Ectodermal cell (in vitro differentiated cells): Measurements from ENCODE around the gene FMN2.

ENCODE experiments used
- H3K27ac ChIP-seq: 2 replicates; pipeline ENCODE4 v1.7.0; 2013; ENCODE audit warnings: mild to moderate bottlenecking, low read depth, low read length; ENCODE audit not compliant: insufficient read depth, poor library complexity, severe bottlenecking
- H3K27me3 ChIP-seq: 2 replicates; pipeline ENCODE4 v1.7.0; 2013; ENCODE audit warnings: mild to moderate bottlenecking, low read length; ENCODE audit not compliant: insufficient read depth, control insufficient read depth, poor library complexity, severe bottlenecking
- H3K36me3 ChIP-seq: one replicate; pipeline ENCODE4 v1.7.0; 2013; ENCODE audit warnings: low read length; ENCODE audit not compliant: control insufficient read depth, insufficient read depth
- H3K4me1 ChIP-seq: one replicate; pipeline ENCODE4 v1.7.0; 2013; ENCODE audit warnings: low read length; ENCODE audit not compliant: control insufficient read depth, insufficient read depth
- H3K4me3 ChIP-seq: 2 replicates; pipeline ENCODE4 v1.7.0; 2013; ENCODE audit warnings: low read depth, low read length, control low read depth; ENCODE audit not compliant: insufficient read depth
- H3K9me3 ChIP-seq: 2 replicates; pipeline ENCODE4 v1.7.0; 2013; ENCODE audit warnings: mild to moderate bottlenecking, low read length, moderate library complexity; ENCODE audit not compliant: control insufficient read depth
- WGBS, 2 experiments: methylation state at CpG; one replicate each; pipeline ENCODE4 v1.1.7; 2013; ENCODE audit warnings: missing lambda C conversion rate in 2 of 2; 5-methylcytosine and 5-hydroxymethylcytosine counted together

The FMN2 gene

GRCh38 chr1:240109130-240109529, 17.4 kb downstream of the FMN2 start:
- no peak overlapping the region for H3K4me3 ChIP-seq
- H3K27me3 ChIP-seq = no peaks in the 10 kb centered on the region
- H3K9me3 ChIP-seq = no peaks in the 10 kb centered on the region
- peaks cover 1% of the 10 kb centered on the region for H3K4me1 ChIP-seq
- 93 to 94% methylated on average over 2 of the region's 2 CpGs for WGBS, 2 experiments
- H3K36me3 ChIP-seq = no peaks in the 10 kb centered on the region
- H3K27ac ChIP-seq = no peak overlapping the region

DNA sequence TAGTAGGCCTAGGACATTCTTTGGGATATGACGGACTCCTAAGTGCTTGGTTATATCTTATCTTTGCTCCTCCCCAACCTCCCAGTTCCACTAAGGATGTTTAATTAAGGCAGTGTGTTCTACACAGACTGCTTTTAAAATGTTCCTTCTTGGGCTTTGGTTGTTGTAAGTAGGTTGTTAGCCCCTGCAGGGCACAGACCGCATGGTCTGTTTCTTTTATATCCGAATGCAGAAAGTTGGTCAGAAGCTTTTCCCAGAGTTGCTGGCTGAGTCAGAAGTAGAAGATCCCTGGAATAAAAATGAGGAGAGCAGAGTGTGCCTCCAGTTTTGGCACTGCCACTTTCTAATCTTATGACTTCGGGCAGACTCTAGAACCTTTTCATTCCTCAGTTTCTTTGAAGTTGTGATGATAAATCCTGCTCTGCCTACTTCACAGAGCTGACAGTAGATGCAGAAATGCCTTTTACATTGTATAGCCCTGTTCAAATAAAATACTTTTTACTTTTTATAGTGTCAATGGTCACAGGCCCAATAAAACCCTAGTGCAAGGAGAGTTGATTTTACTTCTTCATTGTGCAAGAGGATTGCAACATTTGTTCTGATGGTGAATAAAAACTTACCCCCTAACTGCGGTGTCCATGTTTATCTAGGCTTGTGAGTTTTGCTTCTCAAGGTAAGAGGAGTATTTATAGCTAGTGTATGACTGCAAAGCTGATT, 18.4 kb downstream of the FMN2 start:
- Histone ChIP-seq H3K4me1 (peaks cover 7% of the 10 kb centered on the region), H3K36me3 (no peaks in the 10 kb centered on the region), H3K9me3 (no peaks in the 10 kb centered on the region), H3K27ac (no peak overlapping the region), H3K4me3 (no peak overlapping the region), H3K27me3 (no peaks in the 10 kb centered on the region)
- 87 to 91% methylated on average over 4 to 5 of the region's 5 CpGs for WGBS, 2 experiments

- Histone ChIP-seq H3K9me3 (no peaks in the 10 kb centered on the region), H3K36me3 (no peaks in the 10 kb centered on the region), H3K27ac (no peak overlapping the region), H3K27me3 (no peaks in the 10 kb centered on the region), H3K4me3 (no peak overlapping the region), H3K4me1 (peaks cover 7% of the 10 kb centered on the region)
- WGBS, 2 experiments = 92 to 94% methylated on average over 5 to 6 of the region's 6 CpGs
These were observed 19.9 kb downstream of the FMN2 start for GRCh38 chr1:240111558-240111957.

DNA sequence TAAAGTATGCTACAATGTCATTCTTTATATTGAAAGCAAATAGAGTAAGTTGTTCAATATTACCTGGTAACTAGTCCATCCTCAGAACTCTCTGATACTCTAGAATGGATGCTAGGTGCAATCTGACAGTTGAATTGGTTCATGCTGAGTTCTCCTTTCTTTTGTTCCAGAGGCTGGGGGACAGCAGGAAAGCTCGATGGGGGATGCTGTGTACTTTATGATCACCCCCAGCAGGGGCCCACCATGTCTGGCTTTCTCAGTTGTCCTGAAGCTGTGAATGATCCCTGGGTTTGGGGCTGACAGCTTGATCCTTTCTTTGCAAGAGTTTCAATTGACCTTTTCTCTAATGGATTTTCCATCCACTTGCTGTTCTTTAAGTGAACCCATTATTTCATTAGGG, 22.5 kb downstream of the FMN2 start:
- H3K36me3 ChIP-seq = no peaks in the 10 kb centered on the region
- no peak overlapping the region for H3K4me3 ChIP-seq
- 14 to 17% methylated on average over 1 of the region's 1 CpG for WGBS, 2 experiments
- H3K9me3 ChIP-seq = no peaks in the 10 kb centered on the region
- no peaks in the 10 kb centered on the region for H3K27me3 ChIP-seq
- peaks cover 7% of the 10 kb centered on the region for H3K4me1 ChIP-seq
- no peak overlapping the region for H3K27ac ChIP-seq

GRCh38 chr1:240115831-240116230, 24.1 kb downstream of the FMN2 start:
- no peaks in the 10 kb centered on the region for H3K27me3 ChIP-seq
- H3K9me3 ChIP-seq = no peaks in the 10 kb centered on the region
- H3K4me1 ChIP-seq = peaks cover 7% of the 10 kb centered on the region
- WGBS, 2 experiments = 78 to 83% methylated on average over 6 of the region's 6 CpGs
- no peak overlapping the region for H3K4me3 ChIP-seq
- no peak overlapping the region for H3K27ac ChIP-seq
- H3K36me3 ChIP-seq = no peaks in the 10 kb centered on the region

DNA sequence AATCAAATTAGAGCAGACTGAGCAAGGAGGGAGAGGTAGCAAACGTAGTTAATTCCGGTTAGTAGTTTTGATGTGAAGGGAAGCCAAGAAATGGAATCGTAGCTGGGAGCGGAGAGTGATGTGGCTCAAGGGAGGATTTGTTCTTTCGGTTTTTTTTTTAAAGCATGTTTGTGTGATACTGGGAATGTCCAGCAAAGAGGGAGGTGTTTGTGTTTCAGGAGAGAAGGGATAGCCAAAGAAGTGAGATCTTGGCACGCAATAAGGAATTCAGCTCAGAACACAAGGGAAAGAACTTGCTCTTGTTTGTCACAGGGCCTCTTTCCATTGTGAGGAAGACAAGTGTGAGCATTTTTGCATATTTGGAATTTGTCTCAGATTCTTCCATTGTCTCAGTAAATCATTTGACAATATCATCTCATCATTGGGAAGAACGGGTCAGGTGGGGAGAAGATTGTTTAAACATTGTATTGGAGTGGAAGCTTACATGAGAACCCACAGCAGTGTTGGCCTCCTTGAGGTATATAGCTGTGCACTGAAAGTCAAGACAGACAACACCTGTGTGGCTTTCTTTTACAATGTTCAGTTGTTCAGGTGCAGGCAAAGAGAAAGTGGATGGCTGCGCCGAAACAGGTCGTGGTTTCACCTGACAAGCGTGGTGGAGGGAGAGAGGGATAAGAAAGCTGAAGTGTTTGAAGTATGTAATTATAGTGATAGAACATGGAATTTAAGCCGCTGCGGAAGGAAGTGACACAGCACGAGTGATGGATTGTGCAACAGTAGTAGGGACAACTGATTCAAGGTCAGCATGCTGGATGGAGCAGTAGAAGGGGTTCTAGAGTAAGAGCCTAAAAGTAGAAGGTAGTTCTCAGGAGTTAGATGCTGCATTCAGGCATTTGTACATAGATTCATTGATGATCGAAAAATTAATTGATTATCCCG, 25.4 kb downstream of the FMN2 start:
- H3K36me3 ChIP-seq = no peaks in the 10 kb centered on the region
- H3K27ac ChIP-seq = no peak overlapping the region
- H3K4me1 ChIP-seq = peaks cover 7% of the 10 kb centered on the region
- H3K9me3 ChIP-seq = no peaks in the 10 kb centered on the region
- H3K27me3 ChIP-seq = no peaks in the 10 kb centered on the region
- no peak overlapping the region for H3K4me3 ChIP-seq
- WGBS, 2 experiments = 96% methylated on average over 16 of the region's 16 CpGs

- H3K4me1 ChIP-seq = peaks cover 7% of the 10 kb centered on the region
- no peaks in the 10 kb centered on the region for H3K9me3 ChIP-seq
- 92 to 96% methylated on average over 3 of the region's 3 CpGs for WGBS, 2 experiments
- H3K27me3 ChIP-seq = no peaks in the 10 kb centered on the region
- no peak overlapping the region for H3K4me3 ChIP-seq
- H3K36me3 ChIP-seq = no peaks in the 10 kb centered on the region
- no peak overlapping the region for H3K27ac ChIP-seq
These were observed 26.2 kb downstream of the FMN2 start for GRCh38 chr1:240117930-240118329.

GRCh38 chr1:240122639-240123613, 31.2 kb downstream of the FMN2 start:
- no peaks in the 10 kb centered on the region for H3K9me3 ChIP-seq
- H3K36me3 ChIP-seq = no peaks in the 10 kb centered on the region
- H3K27me3 ChIP-seq = no peaks in the 10 kb centered on the region
- no peak overlapping the region for H3K4me3 ChIP-seq
- H3K4me1 ChIP-seq = no peaks in the 10 kb centered on the region
- H3K27ac ChIP-seq = no peak overlapping the region
- 83 to 84% methylated on average over 19 of the region's 20 CpGs for WGBS, 2 experiments

DNA sequence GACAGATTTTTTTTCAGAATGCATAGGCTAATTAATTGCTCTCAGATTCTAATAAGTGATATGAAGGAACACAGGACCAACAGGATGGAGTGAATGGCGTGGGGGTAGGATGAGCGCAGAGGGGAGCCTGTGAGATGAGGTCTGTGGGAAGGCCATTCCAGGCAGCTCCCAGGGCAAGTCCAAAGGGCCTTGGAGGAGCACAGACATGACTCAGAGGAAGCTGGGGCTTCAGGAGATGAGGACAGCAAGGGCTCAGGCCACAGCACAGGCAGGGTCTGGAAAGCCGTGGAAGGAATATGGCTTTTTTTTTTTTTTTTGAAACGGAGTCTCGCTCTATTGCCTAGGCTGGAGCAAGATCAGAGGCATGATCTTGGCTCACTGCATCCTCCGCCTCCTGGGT, 35.1 kb downstream of the FMN2 start:
- Histone ChIP-seq H3K4me3 (no peak overlapping the region), H3K27ac (no peak overlapping the region), H3K9me3 (no peaks in the 10 kb centered on the region), H3K4me1 (no peaks in the 10 kb centered on the region), H3K27me3 (no peaks in the 10 kb centered on the region), H3K36me3 (no peaks in the 10 kb centered on the region)
- 93 to 97% methylated on average over 6 of the region's 6 CpGs for WGBS, 2 experiments
